HG03354 (cell line): ENCODE results near the gene PANK3.
A peak's percentile ranks its signal among the peaks of the same experiment; 100 is the strongest.
"Not testable (repeated sequence)": the region's sequence is repeated elsewhere in the genome, so short reads cannot be mapped to it uniquely, and the experiment has no call there.

Source experiments
- ATAC-seq: cut with Tn5 transposase; IDR thresholded peaks from one replicate; pipeline ENCODE4 v1.9.1; 2021; ENCODE audit warnings: mild to moderate bottlenecking; ENCODE audit not compliant: unreplicated experiment, poor library complexity, severe bottlenecking

Gene PANK3

GRCh38 chr5:168596927-168597326 lies 17.8 kb upstream of the PANK3 start:
- no peak for ATAC-seq

- not testable (repeated sequence) for ATAC-seq
These were observed 17.0 kb upstream of the PANK3 start for GRCh38 chr5:168596122-168596521.

- no peak for ATAC-seq
These were observed 12.8 kb upstream of the PANK3 start for GRCh38 chr5:168592014-168592368.

- no peak for ATAC-seq
These were observed 12.3 kb upstream of the PANK3 start for GRCh38 chr5:168591302-168592013.

GRCh38 chr5:168590666-168591065 lies 11.5 kb upstream of the PANK3 start:
- no peak for ATAC-seq

GRCh38 chr5:168587987-168588386 lies 8.8 kb upstream of the PANK3 start:
- no peak for ATAC-seq

GRCh38 chr5:168585119-168585856 lies 6.1 kb upstream of the PANK3 start:
- no peak for ATAC-seq

GRCh38 chr5:168583742-168584482 lies 4.7 kb upstream of the PANK3 start:
- ATAC-seq: peak; percentile 31

- not testable (repeated sequence) for ATAC-seq
These were observed 1.8 kb upstream of the PANK3 start for GRCh38 chr5:168580814-168581469.

- ATAC-seq: no peak
These were observed 1.0 kb upstream of the PANK3 start for GRCh38 chr5:168580227-168580508.

GRCh38 chr5:168579488-168580226 lies 489 bp upstream of the PANK3 start:
- ATAC-seq: peak; percentile 95

- no peak for ATAC-seq
These were observed 1.2 kb downstream of the PANK3 start for GRCh38 chr5:168578006-168578405.

- ATAC-seq: no peak
These were observed 3.5 kb downstream of the PANK3 start for GRCh38 chr5:168575391-168576372.

- not testable (repeated sequence) for ATAC-seq
These were observed 5.0 kb downstream of the PANK3 start for GRCh38 chr5:168574156-168574555.

GRCh38 chr5:168573663-168574062 lies 5.5 kb downstream of the PANK3 start:
- not testable (repeated sequence) for ATAC-seq

- ATAC-seq: no peak
These were observed 8.5 kb downstream of the PANK3 start for GRCh38 chr5:168570490-168571328.

GRCh38 chr5:168568738-168569137 lies 10.4 kb downstream of the PANK3 start:
- ATAC-seq: no peak

- no peak for ATAC-seq
These were observed 15.2 kb downstream of the PANK3 start for GRCh38 chr5:168563959-168564358.
